ENCODE measurements around the gene ZMYND19.
"Not testable (repeated sequence)": the region's sequence is repeated elsewhere in the genome, so short reads cannot be mapped to it uniquely, and the experiment has no call there.

Gene ZMYND19

GRCh38 chr9:137532891-137533468 lies 57.3 kb downstream of the ZMYND19 start:
- not testable (repeated sequence) for DNase-seq (ENCODE audit: low read depth in 2 of 2)

Data from stimulated activated CD8-positive, alpha-beta memory T cell treated with anti-CD3 and anti-CD28 coated beads, Interleukin-7, amount 100 ng/mL, for 4 hours (primary cell).